NCI-H1930 (cell line): ENCODE measurements around the gene CAPN13.

ENCODE experiments used
- DNase-seq, 2 experiments: peaks; one replicate each; lab custom pipeline; 2025; lab: John Stamatoyannopoulos, UW

The CAPN13 gene

GRCh38 chr2:30807249-30807648, at the start of gene CAPN13:
Gene CAPN13, minus strand, starts transcription at chr2:30807446. Its CDS starts 20,121 bp downstream, at chr2:30787325.
- DNase-seq, result peak; percentile 4 to 30

- DNase-seq, result no peak
These were observed 40.6 kb upstream of the CAPN13 start for GRCh38 chr2:30847841-30848240.

- DNase-seq, result no peak
These were observed 40.1 kb upstream of the CAPN13 start for GRCh38 chr2:30847329-30847728.

- DNase-seq, result no peak
These were observed 21.3 kb upstream of the CAPN13 start for GRCh38 chr2:30828586-30828985.

- no peak for DNase-seq
These were observed 19.7 kb upstream of the CAPN13 start for GRCh38 chr2:30826916-30827315.

GRCh38 chr2:30826481-30826880, 19.2 kb upstream of the CAPN13 start:
- no peak for DNase-seq

- DNase-seq, result no peak
These were observed 16.2 kb upstream of the CAPN13 start for GRCh38 chr2:30823452-30823851.

GRCh38 chr2:30821960-30822359, 14.7 kb upstream of the CAPN13 start:
- no peak for DNase-seq

GRCh38 chr2:30820381-30821055, 13.3 kb upstream of the CAPN13 start:
- DNase-seq, result no peak

- DNase-seq, result no peak
These were observed 2.7 kb upstream of the CAPN13 start for GRCh38 chr2:30809938-30810337.

- DNase-seq, result no peak
These were observed 1.4 kb upstream of the CAPN13 start for GRCh38 chr2:30808695-30809094.

GRCh38 chr2:30803281-30803680, 4.0 kb downstream of the CAPN13 start:
- DNase-seq, result no peak

GRCh38 chr2:30802611-30803010, 4.6 kb downstream of the CAPN13 start:
- DNase-seq, result no peak

- DNase-seq, result no peak
These were observed 5.3 kb downstream of the CAPN13 start for GRCh38 chr2:30801821-30802455.

GRCh38 chr2:30800159-30800558, 7.1 kb downstream of the CAPN13 start:
- DNase-seq, result no peak

- DNase-seq, result no peak
These were observed 7.9 kb downstream of the CAPN13 start for GRCh38 chr2:30799366-30799765.

- DNase-seq, result no peak
These were observed 8.7 kb downstream of the CAPN13 start for GRCh38 chr2:30798536-30798991.

- no peak for DNase-seq
These were observed 9.7 kb downstream of the CAPN13 start for GRCh38 chr2:30797381-30798015.

- no peak for DNase-seq
These were observed 10.5 kb downstream of the CAPN13 start for GRCh38 chr2:30796699-30797098.

GRCh38 chr2:30792521-30792920, 14.7 kb downstream of the CAPN13 start:
- no peak for DNase-seq

- no peak for DNase-seq
These were observed 16.4 kb downstream of the CAPN13 start for GRCh38 chr2:30790879-30791278.

GRCh38 chr2:30789670-30790210, 17.5 kb downstream of the CAPN13 start:
- DNase-seq, result no peak
